HG03159 (cell line): ENCODE measurements around the gene CHORDC1.
A peak's percentile ranks its signal among the peaks of the same experiment; 100 is the strongest.
"Not testable (repeated sequence)": the region's sequence is repeated elsewhere in the genome, so short reads cannot be mapped to it uniquely, and the experiment has no call there.

Experiments
- ATAC-seq: cut with Tn5 transposase; IDR thresholded peaks from one replicate; pipeline ENCODE4 v1.9.1; 2021; ENCODE audit warnings: mild to moderate bottlenecking, moderate library complexity; ENCODE audit not compliant: unreplicated experiment

Gene CHORDC1

DNA sequence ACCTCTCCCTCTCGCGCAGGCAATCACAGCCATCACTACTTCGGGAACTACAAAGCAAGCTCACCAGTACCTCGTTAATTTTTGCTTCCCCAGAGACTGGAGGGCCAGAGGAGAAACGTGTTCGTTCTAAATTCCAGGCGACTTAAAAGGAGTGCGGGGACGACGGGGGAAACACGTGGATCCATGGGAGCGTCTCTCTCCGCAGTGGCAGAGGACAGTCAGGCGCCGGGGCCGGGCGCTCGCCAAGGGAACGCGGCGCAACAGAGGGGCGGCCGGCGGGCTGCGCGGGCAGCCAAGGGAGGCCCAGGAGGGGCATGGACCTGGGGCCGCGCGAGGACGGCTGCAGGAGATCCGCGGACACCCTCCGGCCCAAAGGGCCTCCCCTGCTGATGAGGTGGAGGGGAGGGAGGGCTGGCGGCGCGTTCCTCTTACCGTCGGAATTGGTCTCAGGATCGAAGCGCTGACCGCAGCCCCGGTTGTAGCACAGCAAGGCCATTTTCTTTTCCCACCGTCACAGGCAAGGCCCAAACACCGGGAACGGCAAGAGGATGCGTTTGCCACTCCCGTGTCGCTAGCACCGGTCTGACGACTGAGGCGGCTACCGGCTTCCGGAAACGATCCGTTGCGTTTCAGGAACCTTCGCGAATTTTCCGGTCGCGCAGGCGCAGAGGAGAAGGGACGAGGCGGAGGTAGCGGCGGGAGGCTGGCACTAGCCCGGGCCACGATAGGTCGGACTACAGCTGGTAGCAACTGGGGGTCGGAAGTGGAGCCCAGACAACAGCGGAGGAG, at the start of gene CHORDC1:
TSS of gene CHORDC1 (minus strand) at position 591 of the 789 bp plus-strand sequence. CDS start at position 496, 95 bp downstream.
- ATAC-seq: peak; percentile 92

DNA sequence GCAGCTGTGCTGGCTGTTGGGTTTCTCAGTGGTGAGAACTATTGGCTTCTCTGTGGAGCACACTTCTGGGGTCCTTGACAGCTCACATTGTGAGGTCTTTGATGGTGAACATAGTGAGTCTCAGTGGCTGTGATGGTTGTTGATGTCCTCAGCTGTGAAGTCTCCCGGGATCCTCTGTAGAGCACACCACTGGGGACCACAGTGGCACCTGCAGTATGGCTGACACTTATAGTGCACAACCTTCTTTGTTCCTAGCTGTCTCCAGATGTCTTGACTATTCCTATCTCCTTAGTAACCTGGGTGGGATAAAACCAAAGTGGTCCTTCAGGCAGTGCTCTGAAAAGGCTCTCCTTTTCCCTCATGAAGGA, 34.3 kb upstream of the CHORDC1 start:
- ATAC-seq: no peak

DNA sequence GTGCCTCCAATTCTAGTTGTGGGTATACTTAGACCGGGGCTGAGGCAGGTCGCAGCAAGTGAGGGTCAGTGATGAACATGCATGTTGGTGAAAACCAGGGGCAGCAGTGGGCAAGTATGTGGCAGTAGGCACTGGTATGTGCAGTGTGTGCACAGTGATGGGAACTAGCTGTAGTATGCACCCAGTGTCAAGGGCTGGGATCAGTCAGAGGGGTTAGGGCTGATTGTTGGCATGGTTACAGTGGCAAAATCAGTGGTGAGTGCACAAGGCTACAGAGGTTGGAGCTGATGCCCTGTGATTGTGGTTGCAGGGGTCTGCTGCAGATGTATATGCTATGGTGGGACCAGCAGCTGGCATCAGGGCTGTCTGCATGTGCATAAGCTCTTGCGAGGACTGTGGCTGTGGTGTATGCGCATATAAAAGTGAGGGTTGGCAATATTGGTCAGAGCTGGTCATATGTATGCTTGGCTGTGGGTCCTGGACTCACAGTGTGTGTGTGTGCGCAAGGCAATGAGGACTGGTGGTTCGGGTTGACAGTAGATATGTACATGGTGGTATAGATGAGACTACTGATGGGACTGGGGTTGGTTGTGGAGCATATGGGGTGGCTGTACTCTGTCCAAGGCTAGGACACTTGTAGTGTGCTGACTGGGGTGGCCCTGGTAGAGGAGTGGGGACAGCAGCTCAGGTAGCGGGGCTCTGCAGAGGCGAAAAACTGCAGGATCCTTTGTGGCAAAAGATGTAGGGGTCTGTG, 33.7 kb upstream of the CHORDC1 start:
- no peak for ATAC-seq

DNA sequence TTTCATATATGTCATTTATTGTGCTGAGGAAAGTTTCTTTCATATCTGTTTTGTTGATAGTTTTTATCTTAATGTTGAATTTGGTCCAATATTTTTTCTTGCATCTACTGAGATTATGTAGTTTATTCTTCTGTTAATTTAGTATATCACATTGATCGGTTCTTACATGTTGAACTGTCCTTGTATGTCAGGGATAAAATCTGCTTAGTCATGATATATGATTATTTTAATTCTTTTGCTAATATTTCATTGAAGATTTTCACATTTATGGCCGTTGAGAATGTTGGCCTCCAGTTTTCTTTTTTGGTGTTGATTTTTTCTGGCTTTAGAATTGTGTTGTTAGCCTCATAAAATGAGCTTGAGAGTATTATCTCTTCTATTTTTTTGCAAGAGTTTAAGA, 31.2 kb upstream of the CHORDC1 start:
- no peak for ATAC-seq

DNA sequence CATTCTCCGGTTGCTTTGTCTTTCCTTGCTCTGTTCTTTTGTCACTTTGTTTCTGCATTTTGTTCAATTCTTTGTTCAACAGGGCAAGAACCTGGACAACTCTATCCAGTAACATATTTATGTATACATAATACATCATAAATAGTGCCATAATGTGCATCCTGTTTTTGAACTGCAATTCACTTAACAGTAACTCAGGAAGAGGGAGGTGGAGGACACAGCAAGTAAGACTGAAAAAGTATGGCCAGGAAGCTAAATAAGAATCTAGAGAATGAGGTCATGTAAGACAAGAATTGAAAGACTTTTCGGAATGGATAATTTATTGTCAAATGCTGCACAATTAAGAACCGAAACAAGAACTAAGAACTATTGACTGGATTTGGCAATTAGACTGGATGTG, 29.2 kb upstream of the CHORDC1 start:
- no peak for ATAC-seq

DNA sequence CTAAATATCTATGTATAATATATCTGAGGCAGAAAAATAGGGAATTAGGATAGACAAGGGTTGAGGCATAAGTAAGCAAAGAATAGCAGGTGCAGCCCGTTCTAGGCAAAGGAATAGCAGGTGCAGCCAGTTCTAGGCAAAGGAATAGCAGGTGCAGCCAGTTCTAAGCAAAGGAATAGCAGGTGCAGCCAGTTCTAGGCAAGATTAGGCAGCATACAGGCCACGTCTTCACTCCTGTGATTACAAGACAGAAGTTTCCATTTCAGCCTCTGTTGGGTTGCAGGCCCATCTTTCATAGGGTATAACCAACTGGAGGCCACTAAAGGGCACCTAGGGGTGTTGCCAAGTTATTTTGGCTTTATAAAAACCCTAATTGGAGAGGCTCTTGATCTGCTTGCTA, 28.8 kb upstream of the CHORDC1 start:
- ATAC-seq: no peak

DNA sequence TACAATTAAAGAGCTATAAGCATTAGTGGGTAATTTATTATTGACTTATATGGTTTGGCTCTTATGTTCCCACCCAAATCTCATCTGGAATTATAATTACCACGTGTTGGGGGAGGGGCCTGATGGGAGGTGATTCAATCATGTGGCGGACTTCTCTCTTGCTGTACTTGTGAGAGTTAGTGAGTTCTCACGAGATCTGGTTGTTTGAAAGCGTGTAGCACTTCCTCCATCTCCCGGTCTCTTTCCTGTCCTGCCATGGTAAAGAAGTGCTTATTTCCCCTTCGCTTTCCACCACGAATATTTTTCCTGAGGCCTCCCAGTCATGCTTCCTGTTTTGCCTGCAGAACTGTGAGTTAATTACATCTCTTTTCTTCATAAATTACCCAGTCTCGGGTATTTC, 28.1 kb upstream of the CHORDC1 start:
- no peak for ATAC-seq

DNA sequence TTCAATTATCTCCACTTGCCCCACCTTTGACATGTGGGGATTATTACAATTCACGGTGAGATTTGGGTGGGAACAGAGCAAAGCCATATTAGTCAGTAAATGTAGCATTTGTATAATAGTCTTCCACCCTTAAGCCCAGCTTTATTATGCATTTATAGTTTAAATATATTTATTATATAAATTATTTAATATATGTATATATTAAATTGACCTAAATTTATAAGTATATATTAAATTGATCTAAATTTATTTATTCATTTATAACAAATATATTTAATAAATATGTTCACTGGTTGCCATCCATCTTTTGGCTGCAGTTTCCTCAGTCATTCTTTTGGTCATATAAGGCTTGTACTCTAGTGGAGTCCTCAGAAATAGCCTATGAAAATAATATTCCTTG, 23.6 kb upstream of the CHORDC1 start:
- ATAC-seq: no peak

DNA sequence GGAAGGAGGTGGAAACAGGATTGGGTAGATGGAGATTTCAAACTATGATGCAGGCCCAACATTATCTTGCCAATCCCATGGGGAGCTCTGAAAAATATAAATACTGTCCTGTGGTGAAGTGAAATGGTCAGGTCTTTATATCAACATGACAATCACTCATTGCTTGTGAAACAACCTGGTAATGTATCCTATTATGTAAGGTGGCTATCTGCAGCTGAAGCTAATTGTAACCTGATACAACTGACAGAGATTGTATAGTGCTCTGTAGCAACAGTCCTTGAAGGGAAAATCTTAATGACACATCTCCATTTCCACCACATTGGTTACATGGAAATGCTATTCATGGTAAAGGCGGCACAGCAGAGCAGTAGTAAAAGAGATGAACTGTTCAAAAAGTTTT, 20.7 kb upstream of the CHORDC1 start:
- no peak for ATAC-seq

DNA sequence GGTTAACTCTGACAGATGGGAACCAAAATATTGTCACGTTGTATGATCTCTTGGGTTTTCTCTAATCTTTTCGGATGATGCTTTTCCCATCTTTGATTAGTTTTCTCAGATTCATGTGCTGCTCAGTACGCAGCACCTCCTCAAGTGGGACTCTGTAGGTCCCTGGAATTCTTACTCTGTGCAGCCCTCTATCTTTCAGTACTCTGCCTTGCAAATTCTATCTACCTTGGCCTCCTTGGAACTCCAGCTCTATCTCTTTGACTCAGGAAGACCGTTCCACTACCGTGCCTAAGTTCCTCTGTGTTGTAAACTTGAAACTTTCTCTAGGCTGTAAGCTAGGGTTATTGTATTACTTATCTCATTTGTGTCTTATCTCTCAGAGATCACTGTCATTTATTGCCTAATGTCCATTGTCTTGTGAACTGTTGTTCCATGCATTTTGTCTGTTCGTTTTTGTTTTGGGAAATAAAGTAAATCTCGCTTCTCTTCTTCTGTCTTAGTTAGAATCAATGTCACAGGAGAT, 20.1 kb upstream of the CHORDC1 start:
- no peak for ATAC-seq

DNA sequence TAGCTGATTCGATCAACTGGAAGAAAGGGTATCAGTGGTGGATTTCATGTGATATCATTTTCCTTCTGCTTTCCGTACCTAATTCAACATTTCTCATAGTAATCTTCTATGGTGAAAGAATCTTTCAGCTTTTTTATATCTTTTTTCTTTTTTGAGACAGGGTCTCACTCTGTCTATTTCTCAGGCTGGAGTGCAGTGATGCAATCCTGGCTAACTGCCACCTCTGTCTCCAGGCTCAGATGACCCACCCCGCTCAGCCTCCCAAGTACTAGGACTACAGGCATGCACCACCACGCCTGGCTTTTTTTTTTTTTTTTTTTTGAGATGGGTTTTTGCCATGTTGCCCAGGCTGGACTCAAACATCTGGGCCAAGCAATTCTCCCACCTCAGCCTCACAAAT, 18.6 kb upstream of the CHORDC1 start:
- ATAC-seq: no peak

DNA sequence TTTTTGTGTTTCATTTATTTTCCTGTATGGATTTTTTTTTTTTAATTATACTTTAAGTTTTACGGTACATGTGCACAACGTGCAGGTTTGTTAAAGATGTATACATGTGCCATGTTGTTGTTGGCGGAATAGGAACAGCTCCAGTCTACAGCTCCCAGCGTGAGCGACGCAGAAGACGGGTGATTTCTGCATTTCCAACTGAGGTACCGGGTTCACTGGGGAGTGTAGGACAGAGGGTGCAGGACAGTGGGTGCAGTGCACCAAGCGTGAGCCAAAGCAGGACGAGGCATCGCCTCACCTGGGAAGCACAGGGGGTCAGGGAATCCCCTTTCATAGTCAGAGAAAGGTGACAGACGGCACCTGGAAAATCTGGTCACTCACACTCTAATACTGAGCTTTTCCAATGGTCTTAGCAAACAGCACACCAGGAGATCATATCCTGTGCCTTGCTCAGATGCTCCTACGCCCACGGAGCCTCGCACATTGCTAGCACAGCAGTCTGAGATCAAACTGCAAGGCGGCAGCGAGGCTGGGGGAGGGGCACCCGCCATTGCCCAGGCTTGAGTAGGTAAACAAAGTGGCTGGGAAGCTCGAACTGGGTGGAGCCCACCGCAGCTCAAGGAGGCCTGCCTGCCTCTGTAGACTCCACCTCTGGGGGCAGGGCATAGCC, 17.3 kb upstream of the CHORDC1 start:
- not testable (repeated sequence) for ATAC-seq

DNA sequence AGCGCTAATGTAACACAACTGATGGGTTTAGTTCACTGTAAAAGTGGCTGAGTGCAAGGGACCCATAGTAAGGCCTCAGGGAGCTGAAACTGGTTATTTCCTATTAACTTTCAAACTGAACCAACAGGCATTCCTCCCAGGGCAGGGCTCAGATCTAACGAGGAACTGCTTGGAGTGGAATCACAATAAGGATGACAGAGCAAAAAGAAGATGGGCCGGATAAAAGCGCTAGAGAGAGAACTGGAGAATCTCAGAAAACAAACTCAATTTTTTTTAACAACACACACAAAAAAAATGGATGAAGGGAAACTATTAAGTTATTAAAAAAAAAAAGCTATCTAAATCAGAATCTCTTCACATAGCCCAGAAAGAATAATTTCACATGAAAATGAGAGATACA, 14.2 kb upstream of the CHORDC1 start:
- no peak for ATAC-seq

DNA sequence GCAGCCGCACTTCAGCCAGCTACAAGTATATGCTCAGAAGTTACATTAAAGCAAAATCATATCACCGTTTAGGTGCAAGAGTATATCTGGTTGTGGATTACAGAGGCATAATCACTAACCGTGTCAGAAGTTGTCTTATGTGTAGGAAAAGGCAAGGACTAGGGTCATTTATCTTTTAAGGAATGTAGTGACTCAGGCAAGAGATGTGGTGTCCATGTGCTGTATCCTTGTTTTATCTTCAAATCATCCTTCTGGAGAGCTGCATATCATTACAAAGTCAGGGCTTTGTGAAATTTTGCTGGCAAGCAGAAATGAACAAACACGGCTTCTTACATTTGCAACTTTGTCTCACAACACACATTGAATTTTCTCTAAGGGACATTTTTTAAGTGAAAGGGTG, 12.7 kb upstream of the CHORDC1 start:
- ATAC-seq: no peak

DNA sequence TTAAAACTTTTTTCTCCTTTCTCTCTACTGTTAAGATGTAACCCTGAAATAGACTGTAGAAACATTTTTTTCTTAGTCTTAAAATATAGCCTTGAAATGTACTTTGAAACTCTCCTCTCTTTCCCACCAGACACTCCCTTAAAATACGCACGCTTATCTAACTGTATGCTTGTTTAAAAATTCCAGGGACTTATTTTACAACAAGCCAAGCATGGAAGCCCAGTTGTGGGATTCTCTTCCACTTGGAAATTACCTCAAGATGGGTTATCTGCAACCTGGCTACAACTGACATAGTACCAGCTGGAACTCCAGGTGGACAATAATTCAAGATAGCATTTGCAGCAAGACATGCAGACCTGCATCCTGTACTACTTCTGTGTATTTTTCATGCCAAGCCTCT, 12.1 kb upstream of the CHORDC1 start:
- no peak for ATAC-seq

DNA sequence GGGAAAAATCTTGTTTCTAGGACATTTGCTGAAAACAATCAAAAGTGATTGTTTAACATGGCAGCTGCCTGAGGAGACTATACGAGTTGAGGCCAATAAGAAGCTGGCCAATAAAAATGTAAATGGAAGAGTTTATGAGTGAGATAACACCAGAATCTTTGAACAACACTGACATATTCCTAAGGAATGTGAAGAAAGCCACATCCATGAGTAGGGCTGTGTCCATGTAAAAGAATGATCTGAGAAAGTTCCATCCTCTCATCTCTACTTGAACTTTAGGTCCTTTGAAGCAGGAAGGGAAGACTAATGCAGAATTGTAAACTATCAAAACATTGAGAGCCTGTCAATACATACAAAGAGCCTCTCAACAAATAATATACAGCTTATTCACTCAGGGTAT, 6.9 kb upstream of the CHORDC1 start:
- no peak for ATAC-seq

DNA sequence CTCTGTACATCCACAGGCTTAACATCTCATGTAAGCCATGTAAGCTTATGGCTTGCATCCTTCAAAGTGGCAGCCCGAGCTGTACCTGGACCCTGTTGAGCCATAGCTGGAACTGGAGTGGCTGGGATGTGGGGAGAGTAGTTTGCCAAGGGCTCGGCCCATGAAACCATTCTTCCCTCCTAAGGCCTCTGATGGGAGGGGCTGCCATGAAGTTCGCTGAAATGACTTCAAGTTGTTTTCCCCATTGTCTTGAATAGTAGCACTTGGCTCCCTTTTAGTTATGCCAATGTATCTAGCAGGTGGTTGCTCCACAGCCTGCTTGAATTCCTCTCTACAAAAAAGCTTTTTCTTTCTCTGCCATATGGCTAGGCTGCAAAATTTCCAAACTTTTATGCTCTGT, 5.2 kb upstream of the CHORDC1 start:
- no peak for ATAC-seq

DNA sequence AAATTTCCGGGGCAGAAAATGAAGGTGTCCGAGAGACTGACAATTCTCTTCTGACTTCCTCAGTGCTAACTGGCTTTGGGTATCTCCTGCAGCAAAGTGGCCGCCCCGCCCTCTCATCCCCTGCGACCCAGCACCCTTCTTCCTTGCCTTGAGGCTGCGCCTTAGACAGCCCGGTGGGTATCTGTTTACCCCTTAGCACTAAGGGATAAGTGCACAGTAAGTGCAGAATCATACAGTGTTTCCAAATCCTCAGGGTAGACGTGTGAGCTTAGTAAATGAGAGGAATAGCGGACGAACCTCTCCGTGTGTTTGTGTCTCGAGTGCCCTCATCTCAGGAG, 368 bp upstream of the CHORDC1 start:
- ATAC-seq: no peak

DNA sequence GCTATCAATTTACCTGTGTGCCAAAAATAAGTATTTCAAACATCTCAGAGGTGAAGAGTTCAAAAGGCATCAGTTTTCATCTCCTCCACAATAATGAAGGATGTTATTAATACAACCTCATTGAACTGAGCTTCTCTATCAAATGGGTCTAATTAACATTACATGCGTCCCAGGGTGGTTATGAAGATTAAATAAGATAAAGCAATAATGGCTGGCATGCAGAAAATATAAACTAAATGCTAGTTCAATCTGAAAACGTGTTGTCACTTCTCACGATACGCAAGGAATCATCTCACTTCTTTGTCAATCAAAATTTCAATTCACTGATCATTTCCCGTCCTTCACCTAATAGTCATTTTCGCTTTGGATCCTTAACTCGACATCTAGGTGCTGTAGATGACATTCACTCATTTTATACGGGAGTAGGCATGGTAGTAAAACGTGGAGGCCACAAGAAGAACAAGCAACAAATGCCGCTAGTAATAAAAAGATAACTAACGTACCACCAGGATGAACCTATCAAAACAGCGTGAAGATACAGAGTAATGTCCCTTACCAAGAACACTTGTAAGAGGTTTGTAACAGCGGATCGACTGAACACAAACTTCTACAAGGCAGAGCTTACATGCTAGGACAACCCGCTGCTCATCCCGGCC, 918 bp downstream of the CHORDC1 start:
- ATAC-seq: no peak

DNA sequence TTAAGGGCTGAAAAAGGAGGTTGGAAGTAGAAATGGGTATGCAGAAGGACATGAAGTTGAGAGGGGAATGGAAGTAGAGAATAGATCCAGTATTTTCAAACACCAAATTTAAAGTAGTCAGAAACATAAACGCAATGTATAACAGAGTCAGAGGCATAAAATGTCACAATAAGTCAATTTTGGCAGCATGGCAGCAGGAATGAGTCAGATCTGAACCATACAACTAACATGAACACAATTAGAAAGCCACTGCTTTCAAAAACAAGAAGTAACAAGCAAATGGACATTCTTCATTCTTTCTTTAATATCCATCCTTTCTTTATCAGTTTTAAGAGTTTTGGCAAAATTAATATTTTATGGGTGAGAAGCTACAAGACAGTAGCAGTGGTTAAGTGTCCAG, 2.5 kb downstream of the CHORDC1 start:
- ATAC-seq: no peak

DNA sequence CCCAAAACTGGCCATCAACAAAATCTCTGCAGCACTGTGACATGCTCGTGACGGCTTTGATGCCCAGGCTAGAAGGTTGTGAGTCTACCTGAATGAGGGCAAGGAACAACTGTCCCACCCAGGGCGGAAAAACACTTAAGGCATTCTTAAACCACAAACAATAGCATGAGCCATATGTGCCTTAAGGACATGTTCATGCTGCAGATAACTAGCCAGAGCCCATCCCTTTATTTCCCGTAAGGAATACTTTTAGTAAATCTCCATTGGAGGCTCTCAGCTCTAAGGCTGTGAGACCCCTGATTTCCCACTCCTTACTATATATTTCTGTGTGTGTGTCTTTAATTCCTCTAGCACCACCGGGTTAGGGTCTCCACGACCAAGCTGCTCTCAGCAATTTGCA, 3.4 kb downstream of the CHORDC1 start:
- no peak for ATAC-seq
